Neuronal stem cell (in vitro differentiated cells): ENCODE measurements around the gene OLFM3.

Experiments used
- DNase-seq: peaks from one replicate; pipeline ENCODE4 v3.0.0-alpha.2; 2013; ENCODE audit warnings: low spot score
- H2AFZ ChIP-seq: one replicate; pipeline ENCODE4 v1.6.1; 2013; ENCODE audit warnings: mild to moderate bottlenecking, low read length, inconsistent platforms
- H2AK5ac ChIP-seq: 2 replicates; pipeline ENCODE4 v1.6.1; 2013; ENCODE audit warnings: low read depth, mild to moderate bottlenecking, inconsistent platforms, low read length, moderate library complexity, mixed read lengths
- H2BK120ac ChIP-seq: 2 replicates; pipeline ENCODE4 v1.6.1; 2013; ENCODE audit warnings: low read depth, mild to moderate bottlenecking, inconsistent platforms, low read length, moderate library complexity, mixed read lengths
- H2BK12ac ChIP-seq: one replicate; pipeline ENCODE4 v1.6.1; 2013; ENCODE audit warnings: low read length, inconsistent platforms
- H2BK15ac ChIP-seq: 2 replicates; pipeline ENCODE4 v1.6.1; 2013; ENCODE audit warnings: mild to moderate bottlenecking, low read length, inconsistent platforms, mixed read lengths
- H2BK5ac ChIP-seq: one replicate; pipeline ENCODE4 v1.6.1; 2013; ENCODE audit warnings: inconsistent platforms, mild to moderate bottlenecking, low read length, moderate library complexity
- H3K14ac ChIP-seq: one replicate; pipeline ENCODE4 v1.6.1; 2013; ENCODE audit warnings: low read length, inconsistent platforms
- H3K18ac ChIP-seq: 2 replicates; pipeline ENCODE4 v1.6.1; 2013; ENCODE audit warnings: low read length, inconsistent platforms
- H3K23ac ChIP-seq: 2 replicates; pipeline ENCODE4 v1.6.1; 2013; ENCODE audit warnings: low read depth, mild to moderate bottlenecking, mixed read lengths, low read length, inconsistent platforms; ENCODE audit not compliant: poor library complexity
- H3K27ac ChIP-seq: replicated peaks from 3 replicates; pipeline ENCODE4 v1.5.1; 2013; ENCODE audit warnings: low read length, inconsistent platforms
- H3K27me3 ChIP-seq, 3 experiments: 2 replicates each; pipeline ENCODE4 v1.6.1; 2013; ENCODE audit warnings: low read length in 3 of 3, mild to moderate bottlenecking in 2 of 3, inconsistent platforms in 1 of 3, low read depth in 1 of 3, mixed read lengths in 1 of 3, moderate library complexity in 1 of 3; ENCODE audit not compliant: control insufficient read depth in 3 of 3, insufficient read depth in 3 of 3
- H3K36me3 ChIP-seq, 2 donors: replicated peaks in 1 of 2; 2 replicates each; pipeline ENCODE4 v1.6.1; 2013; ENCODE audit warnings: low read length in 2 of 2; ENCODE audit not compliant: control insufficient read depth in 2 of 2, insufficient read depth in 2 of 2
- H3K4ac ChIP-seq: 2 replicates; pipeline ENCODE4 v1.6.1; 2013; ENCODE audit warnings: inconsistent platforms, mild to moderate bottlenecking, low read length, moderate library complexity
- H3K4me1 ChIP-seq, 2 donors: 1 replicate in 1 of 2; 2 replicates in 1 of 2; pipeline ENCODE4 v1.6.1; 2013; ENCODE audit warnings: low read length in 2 of 2, low read depth in 1 of 2; ENCODE audit not compliant: control insufficient read depth in 2 of 2, insufficient read depth in 1 of 2
- H3K4me2 ChIP-seq: one replicate; pipeline ENCODE4 v1.6.1; 2013; ENCODE audit warnings: mild to moderate bottlenecking, low read length, inconsistent platforms; ENCODE audit not compliant: insufficient read depth, poor library complexity, severe bottlenecking
- H3K4me3 ChIP-seq, 2 donors: 2 replicates each; pipeline ENCODE4 v1.5.1; 2013; ENCODE audit warnings: low read length in 2 of 2, mild to moderate bottlenecking in 2 of 2, inconsistent platforms in 1 of 2, moderate library complexity in 1 of 2
- H3K79me1 ChIP-seq: one replicate; pipeline ENCODE4 v1.6.1; 2013; ENCODE audit warnings: low read depth, mild to moderate bottlenecking, inconsistent platforms, low read length, moderate library complexity
- H3K9ac ChIP-seq: one replicate; pipeline ENCODE4 v1.6.1; 2013; ENCODE audit warnings: mild to moderate bottlenecking, low read depth, low read length, inconsistent platforms; ENCODE audit not compliant: poor library complexity
- H3K9me3 ChIP-seq, 2 donors: replicated peaks in 1 of 2; 2 replicates each; pipeline versions ENCODE3 to v1.6.1; 2013; ENCODE audit warnings: low read length in 2 of 2, mild to moderate bottlenecking in 2 of 2, inconsistent platforms in 1 of 2, low read depth in 1 of 2, mixed read lengths in 1 of 2, moderate library complexity in 1 of 2; ENCODE audit not compliant: control insufficient read depth in 2 of 2, insufficient read depth in 1 of 2
- H4K8ac ChIP-seq: one replicate; pipeline ENCODE4 v1.6.1; 2013; ENCODE audit warnings: low read depth, mild to moderate bottlenecking, inconsistent platforms, low read length, moderate library complexity
- H4K91ac ChIP-seq: one replicate; pipeline ENCODE4 v1.6.1; 2013; ENCODE audit warnings: low read length, low read depth, mild to moderate bottlenecking, inconsistent platforms; ENCODE audit not compliant: poor library complexity
- WGBS, 2 donors: extraction: QIAGEN DNeasy Blood & Tissue Kit; methylation state at CpG; one replicate each; pipeline ENCODE4 v1.1.7; 2013; ENCODE audit warnings: missing lambda C conversion rate in 2 of 2, mixed read lengths in 1 of 2; ENCODE audit not compliant: insufficient read length in 2 of 2, insufficient replicate concordance in 1 of 2; ENCODE audit errors: extremely low coverage in 2 of 2; 5-methylcytosine and 5-hydroxymethylcytosine counted together

OLFM3 gene

GRCh38 chr1:102015728-102016127, 19.0 kb upstream of the OLFM3 start:
- WGBS, 2 donors = no CpG with 5 or more reads among the region's 3 CpGs
- Histone ChIP-seq H3K27ac (no peak overlapping the region), H2BK15ac (no peak overlapping the region), H3K4ac (no peak overlapping the region), H3K27me3 (no peaks in the 10 kb centered on the region), H3K18ac (no peak overlapping the region), H3K4me2 (no peak overlapping the region), H4K8ac (no peak overlapping the region), H3K9ac (no peak overlapping the region), H3K23ac (no peak overlapping the region), H3K4me3 (no peak overlapping the region), H2AK5ac (no peak overlapping the region), H3K36me3 (no peaks in the 10 kb centered on the region), H3K9me3 (no peaks in the 10 kb centered on the region), H4K91ac (no peak overlapping the region), H2AFZ (no peak overlapping the region), H3K4me1 (no peaks in the 10 kb centered on the region), H3K79me1 (no peaks in the 10 kb centered on the region), H2BK12ac (no peak overlapping the region), H2BK5ac (no peak overlapping the region), H2BK120ac (no peak overlapping the region), H3K14ac (no peak overlapping the region)
- DNase-seq = no peak

DNA sequence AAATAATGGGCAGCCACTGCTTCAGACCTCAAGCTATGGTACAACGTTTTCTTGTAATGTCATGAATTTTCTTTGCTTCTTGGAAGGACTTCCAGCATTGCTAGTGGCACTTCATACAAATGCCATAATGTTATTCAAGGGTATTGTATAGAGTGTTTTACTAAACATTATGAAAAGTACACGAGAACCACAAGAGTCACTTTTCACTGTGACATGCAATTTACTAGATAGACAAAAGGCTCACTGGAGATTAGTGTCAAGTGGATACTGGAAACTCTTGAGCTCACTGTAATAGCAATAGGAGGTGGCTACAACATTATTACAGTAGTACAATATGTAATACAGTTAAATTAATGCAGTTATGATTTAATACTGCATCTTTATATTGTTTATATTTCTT, 5.3 kb upstream of the OLFM3 start:
- Histone ChIP-seq H2BK5ac (no peak overlapping the region), H3K4me1 (no peaks in the 10 kb centered on the region), H3K36me3 (no peaks in the 10 kb centered on the region), H3K79me1 (no peaks in the 10 kb centered on the region), H2AK5ac (no peak overlapping the region), H2AFZ (no peak overlapping the region), H2BK120ac (no peak overlapping the region), H3K4ac (no peak overlapping the region), H3K14ac (no peak overlapping the region), H2BK15ac (no peak overlapping the region), H4K8ac (no peak overlapping the region), H4K91ac (no peak overlapping the region), H2BK12ac (no peak overlapping the region), H3K4me2 (no peak overlapping the region), H3K9me3 (no peaks in the 10 kb centered on the region), H3K27ac (no peak overlapping the region), H3K4me3 (no peak overlapping the region), H3K23ac (no peak overlapping the region), H3K9ac (no peak overlapping the region), H3K18ac (no peak overlapping the region), H3K27me3 (no peaks in the 10 kb centered on the region)
- no CpG with 5 or more reads among the region's 2 CpGs for WGBS, 2 donors
- DNase-seq = no peak

- no peak overlapping the region for H3K4ac ChIP-seq
- H4K91ac ChIP-seq = no peak overlapping the region
- no CpG with 5 or more reads among the region's 20 CpGs for WGBS, 2 donors
- H3K36me3 ChIP-seq = no peaks in the 10 kb centered on the region
- peak overlapping the region; percentile 69 for H3K4me2 ChIP-seq
- no peaks in the 10 kb centered on the region for H3K27me3 ChIP-seq
- H3K4me1 ChIP-seq = no peaks in the 10 kb centered on the region
- no peak overlapping the region for H2AK5ac ChIP-seq
- no peak overlapping the region for H3K23ac ChIP-seq
- H3K9ac ChIP-seq = no peak overlapping the region
- no peak overlapping the region for H2BK15ac ChIP-seq
- peak overlapping the region; percentile 85 for H2AFZ ChIP-seq
- H2BK120ac ChIP-seq = no peak overlapping the region
- no peak overlapping the region for H3K27ac ChIP-seq
- no peak overlapping the region for H3K18ac ChIP-seq
- no peak overlapping the region for H4K8ac ChIP-seq
- no peak for DNase-seq
- no peak overlapping the region for H2BK5ac ChIP-seq
- no peak overlapping the region for H3K14ac ChIP-seq
- H2BK12ac ChIP-seq = no peak overlapping the region
- H3K9me3 ChIP-seq = no peaks in the 10 kb centered on the region
- peak overlapping the region; percentile 49 to 81 for H3K4me3 ChIP-seq
- H3K79me1 ChIP-seq = no peaks in the 10 kb centered on the region
These were observed 561 bp downstream of the OLFM3 start for GRCh38 chr1:101995984-101996745.

GRCh38 chr1:101993710-101994109, 3.0 kb downstream of the OLFM3 start:
- no peak overlapping the region for H4K91ac ChIP-seq
- no peak overlapping the region for H2BK12ac ChIP-seq
- H3K4me3 ChIP-seq = no peak overlapping the region
- no peak overlapping the region for H3K23ac ChIP-seq
- H3K4me1 ChIP-seq = no peaks in the 10 kb centered on the region
- H3K14ac ChIP-seq = no peak overlapping the region
- no peak overlapping the region for H2AK5ac ChIP-seq
- no peak for DNase-seq
- H3K27me3 ChIP-seq = no peaks in the 10 kb centered on the region
- no peaks in the 10 kb centered on the region for H3K9me3 ChIP-seq
- no peak overlapping the region for H3K4me2 ChIP-seq
- no peak overlapping the region for H2BK5ac ChIP-seq
- H3K4ac ChIP-seq = no peak overlapping the region
- no peak overlapping the region for H3K27ac ChIP-seq
- no peaks in the 10 kb centered on the region for H3K79me1 ChIP-seq
- no peak overlapping the region for H2BK15ac ChIP-seq
- no peaks in the 10 kb centered on the region for H3K36me3 ChIP-seq
- WGBS, 2 donors = no CpG with 5 or more reads among the region's 3 CpGs
- no peak overlapping the region for H2AFZ ChIP-seq
- H3K9ac ChIP-seq = no peak overlapping the region
- no peak overlapping the region for H4K8ac ChIP-seq
- no peak overlapping the region for H2BK120ac ChIP-seq
- no peak overlapping the region for H3K18ac ChIP-seq
